SJSA1 (cell line): ENCODE measurements around the gene ZRANB3. TPM values are rescaled to one million over a fixed set of nuclear protein-coding genes. Genes with fewer than 3 reads are reported as not detected.
"Not testable (repeated sequence)": the region's sequence is repeated elsewhere in the genome, so short reads cannot be mapped to it uniquely, and the experiment has no call there.

ENCODE experiments used
- DNase-seq, 2 experiments: peaks; one replicate each; pipeline ENCODE4 v3.0.0-alpha.2; 2015 to 2020; ENCODE audit warnings: low spot score in 2 of 2, low read depth in 1 of 2
- H3K27ac ChIP-seq: fragments of 250-450 bp; sonication (Bioruptor Pico); 2 replicates; pipeline ENCODE4 v1.5.1; 2020; ENCODE audit warnings: mild to moderate bottlenecking, moderate library complexity
- H3K27me3 ChIP-seq: fragments of 250-450 bp; sonication (Bioruptor Pico); replicated peaks from 2 replicates; pipeline ENCODE4 v1.5.1; 2020; ENCODE audit warnings: mild to moderate bottlenecking, moderate library complexity
- H3K36me3 ChIP-seq: fragments of 250-450 bp; sonication (Bioruptor Pico); 2 replicates; pipeline ENCODE4 v1.5.1; 2020; ENCODE audit warnings: mild to moderate bottlenecking
- H3K4me1 ChIP-seq: fragments of 250-450 bp; sonication (Bioruptor Pico); replicated peaks from 2 replicates; pipeline ENCODE4 v1.6.1; 2021; ENCODE audit warnings: mild to moderate bottlenecking
- H3K4me3 ChIP-seq: fragments of 250-450 bp; sonication (Bioruptor Pico); 2 replicates; pipeline ENCODE4 v1.5.1; 2020; ENCODE audit warnings: mild to moderate bottlenecking
- H3K9me3 ChIP-seq: fragments of 250-450 bp; sonication (Bioruptor Pico); replicated peaks from 2 replicates; pipeline ENCODE4 v1.5.1; 2020; ENCODE audit warnings: mild to moderate bottlenecking
- total RNA-seq: library from RNA; depleted of rRNA; stranded (reverse); fragments of >200 nt; shearing (Covaris generic); gene quantifications from 2 replicates; pipeline ENCODE4 v1.2.3, GENCODE V29; 2014; rRNA removed

The ZRANB3 gene
- total RNA-seq, 1 experiment from 2014 or later, result 9.3 TPM

DNA sequence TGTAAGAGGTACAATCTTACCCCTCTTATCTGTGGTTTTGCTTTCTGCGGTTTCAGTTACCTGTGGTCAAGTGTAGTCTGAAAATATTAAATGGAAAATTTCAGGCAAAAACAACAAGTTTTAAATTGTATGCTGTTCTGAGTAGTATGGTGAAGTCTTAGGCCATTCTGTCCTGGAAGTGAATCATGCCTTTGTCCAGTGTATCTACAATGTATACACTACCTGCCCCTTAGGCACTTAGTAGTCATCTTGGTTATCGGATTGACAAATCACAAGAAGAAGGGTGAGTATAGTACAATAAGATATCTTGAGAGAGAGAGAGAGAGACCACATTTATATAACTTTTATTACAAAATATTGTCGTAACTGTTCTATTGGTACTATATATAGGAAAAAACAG is 435.4 kb downstream of the ZRANB3 start:
- Histone ChIP-seq H3K4me1 (no peaks in the 10 kb centered on the region), H3K36me3 (peaks cover 20% of the 10 kb centered on the region), H3K9me3 (no peaks in the 10 kb centered on the region), H3K27me3 (no peaks in the 10 kb centered on the region), H3K4me3 (no peak overlapping the region), H3K27ac (no peak overlapping the region)
- no peak for DNase-seq

DNA sequence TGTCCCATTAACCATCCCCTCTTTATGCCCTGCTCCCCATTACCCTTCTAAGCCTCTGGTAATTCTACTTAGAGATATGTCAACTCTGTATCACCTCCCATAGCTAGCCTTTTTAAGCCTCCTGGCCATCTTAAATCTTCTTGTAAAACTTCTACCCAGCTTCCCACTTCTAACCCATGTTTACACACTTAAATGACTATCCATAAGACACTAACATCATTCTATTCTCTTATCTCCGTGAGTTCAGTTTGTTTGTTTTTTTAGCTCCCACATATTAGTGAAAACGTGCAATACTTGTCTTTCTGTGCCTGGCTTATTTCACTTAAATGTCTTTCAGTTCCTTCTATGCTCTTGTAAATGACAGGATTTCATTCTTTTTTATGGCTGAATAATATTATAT is 436.5 kb downstream of the ZRANB3 start:
- H3K27ac ChIP-seq, result no peak overlapping the region
- H3K9me3 ChIP-seq, result no peaks in the 10 kb centered on the region
- H3K4me3 ChIP-seq, result no peak overlapping the region
- no peaks in the 10 kb centered on the region for H3K4me1 ChIP-seq
- no peaks in the 10 kb centered on the region for H3K27me3 ChIP-seq
- DNase-seq, result no peak
- H3K36me3 ChIP-seq, result peaks cover 22% of the 10 kb centered on the region

DNA sequence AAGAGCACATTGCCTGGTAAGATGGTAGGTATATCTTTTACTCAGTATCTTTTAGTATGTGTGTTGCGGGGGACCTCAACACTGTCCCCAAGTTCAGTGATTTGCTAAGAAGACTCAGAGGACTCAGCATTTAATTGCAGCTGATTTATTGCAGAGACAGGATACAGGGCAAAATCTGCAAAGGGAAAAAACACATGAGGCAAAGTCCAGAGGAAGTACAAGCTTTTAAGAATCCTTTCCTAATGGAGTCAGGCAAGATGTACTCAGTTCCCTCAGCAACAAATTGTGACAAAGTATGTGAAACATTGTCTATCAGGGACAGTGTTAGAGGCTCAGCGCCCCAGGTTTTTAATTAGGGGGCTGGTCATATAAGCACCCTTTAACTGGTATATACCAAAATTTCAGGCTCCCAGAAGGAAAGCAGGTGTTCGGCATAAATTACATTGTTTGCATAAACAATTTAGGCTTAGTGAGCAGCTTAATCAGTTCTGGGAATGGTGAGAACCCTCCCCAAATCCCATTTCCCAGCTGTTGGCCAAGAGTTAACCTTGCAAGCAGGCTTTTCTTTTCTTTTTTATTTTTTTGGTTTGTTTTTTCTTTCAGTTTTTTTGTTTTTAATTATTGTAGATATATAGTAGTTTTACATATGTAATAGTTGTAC is 437.2 kb downstream of the ZRANB3 start:
- no peak for DNase-seq
- Histone ChIP-seq H3K4me3 (no peak overlapping the region), H3K36me3 (peaks cover 25% of the 10 kb centered on the region), H3K27ac (no peak overlapping the region), H3K9me3 (no peaks in the 10 kb centered on the region), H3K27me3 (no peaks in the 10 kb centered on the region), H3K4me1 (no peaks in the 10 kb centered on the region)

DNA sequence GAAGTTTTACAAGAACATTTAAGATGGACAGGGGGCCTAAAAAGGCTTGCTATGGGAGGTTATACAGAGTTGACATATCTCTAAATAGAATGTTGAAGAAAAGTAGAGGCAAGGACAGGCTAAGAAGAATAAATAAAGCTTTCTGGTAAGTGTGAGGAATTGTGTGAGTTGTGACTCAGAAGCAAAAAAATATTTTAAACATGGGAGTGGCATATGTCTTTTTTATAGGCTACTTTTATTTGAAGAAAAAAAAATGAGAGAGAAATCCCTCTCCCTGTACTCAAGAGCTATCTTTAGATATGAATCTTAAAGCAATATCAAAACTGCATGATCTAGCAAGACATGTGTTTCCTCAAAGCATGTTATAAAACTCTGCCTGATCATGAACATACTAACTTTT is 437.8 kb downstream of the ZRANB3 start:
- DNase-seq, result no peak
- no peak overlapping the region for H3K4me3 ChIP-seq
- no peaks in the 10 kb centered on the region for H3K4me1 ChIP-seq
- H3K9me3 ChIP-seq, result no peaks in the 10 kb centered on the region
- H3K36me3 ChIP-seq, result peaks cover 25% of the 10 kb centered on the region
- no peak overlapping the region for H3K27ac ChIP-seq
- no peaks in the 10 kb centered on the region for H3K27me3 ChIP-seq

DNA sequence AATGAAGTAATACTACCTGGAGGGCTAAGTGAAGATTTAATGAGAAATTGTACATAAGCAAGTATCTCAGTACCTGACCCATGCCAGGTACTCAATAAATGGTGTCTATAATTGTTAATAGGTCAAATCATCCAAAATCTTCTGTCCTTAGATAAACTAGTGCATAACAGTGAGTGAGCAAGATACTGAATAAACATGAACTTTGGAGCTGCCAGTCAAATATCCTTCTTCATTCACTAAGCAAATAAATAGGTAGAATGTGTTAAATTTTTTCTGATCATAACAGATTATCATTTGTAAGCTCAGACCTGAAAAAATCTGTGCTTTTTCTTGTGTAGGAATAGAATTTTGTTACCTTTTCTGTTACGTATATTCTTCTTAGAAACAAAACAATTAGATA is 439.3 kb downstream of the ZRANB3 start:
- Histone ChIP-seq H3K9me3 (no peaks in the 10 kb centered on the region), H3K36me3 (peaks cover 30% of the 10 kb centered on the region), H3K27ac (no peak overlapping the region), H3K27me3 (no peaks in the 10 kb centered on the region), H3K4me1 (no peaks in the 10 kb centered on the region), H3K4me3 (no peak overlapping the region)
- no peak for DNase-seq

DNA sequence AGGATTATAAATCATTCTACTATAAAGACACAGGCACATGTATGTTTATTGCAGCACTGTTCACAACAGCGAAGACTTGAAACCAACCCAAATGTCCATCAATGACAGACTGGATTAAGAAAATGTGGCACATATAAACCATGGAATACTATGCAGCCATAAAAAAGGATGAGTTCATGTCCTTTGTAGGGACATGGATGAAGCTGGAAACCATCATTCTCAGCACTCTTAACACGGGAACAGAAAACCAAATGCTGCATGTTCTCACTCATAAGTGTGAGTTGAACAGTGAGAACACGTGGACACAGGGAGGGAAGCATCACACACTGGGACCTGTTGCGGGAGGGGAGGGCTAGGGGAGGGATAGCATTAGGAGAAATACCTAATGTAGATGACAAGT is 441.4 kb downstream of the ZRANB3 start:
- H3K27me3 ChIP-seq, H3K4me1 ChIP-seq, DNase-seq, H3K9me3 ChIP-seq, H3K27ac ChIP-seq, H3K4me3 ChIP-seq: not testable (repeated sequence)
- H3K36me3 ChIP-seq, result peaks cover 28% of the 10 kb centered on the region

Other genes with a start within 250 kb of the ZRANB3 start
- gene R3HDM1, start 266 bp upstream of the ZRANB3 start, total RNA-seq, result 7.0 and 8.8 TPM in 2 replicates
- gene UBXN4, start 210.6 kb upstream of the ZRANB3 start, total RNA-seq, result 50.1 and 76.5 TPM in 2 replicates